HG03439 (cell line): Measurements from ENCODE around the gene CLSTN2.

Experiments
- ATAC-seq: cut with Tn5 transposase; IDR thresholded peaks from one replicate; pipeline ENCODE4 v1.9.1; 2021; ENCODE audit warnings: mild to moderate bottlenecking, moderate library complexity; ENCODE audit not compliant: unreplicated experiment

Gene CLSTN2

GRCh38 chr3:140563206-140563760 lies 628.3 kb downstream of the CLSTN2 start:
- ATAC-seq, result no peak

- no peak for ATAC-seq
Measured at GRCh38 chr3:140568131-140568530, 633.1 kb downstream of the CLSTN2 start.

GRCh38 chr3:140568842-140569520 lies 634.0 kb downstream of the CLSTN2 start:
- ATAC-seq, result no peak

GRCh38 chr3:140570602-140571001 lies 635.6 kb downstream of the CLSTN2 start:
- no peak for ATAC-seq

GRCh38 chr3:140571836-140572235 lies 636.9 kb downstream of the CLSTN2 start:
- ATAC-seq, result no peak

GRCh38 chr3:140572334-140572733 lies 637.3 kb downstream of the CLSTN2 start:
- no peak for ATAC-seq

- ATAC-seq, result no peak
Measured at GRCh38 chr3:140573011-140573410, 638.0 kb downstream of the CLSTN2 start.

GRCh38 chr3:140574375-140574774 lies 639.4 kb downstream of the CLSTN2 start:
- ATAC-seq, result no peak

- ATAC-seq, result no peak
Measured at GRCh38 chr3:140576449-140576848, 641.5 kb downstream of the CLSTN2 start.

- no peak for ATAC-seq
Measured at GRCh38 chr3:140577911-140578310, 642.9 kb downstream of the CLSTN2 start.

- ATAC-seq, result no peak
Measured at GRCh38 chr3:140579260-140579659, 644.3 kb downstream of the CLSTN2 start.

- ATAC-seq, result no peak
Measured at GRCh38 chr3:140580746-140581145, 645.8 kb downstream of the CLSTN2 start.

GRCh38 chr3:140584549-140584948 lies 649.6 kb downstream of the CLSTN2 start:
- no peak for ATAC-seq

GRCh38 chr3:140585828-140586227 lies 650.8 kb downstream of the CLSTN2 start:
- ATAC-seq, result no peak

- ATAC-seq, result no peak
Measured at GRCh38 chr3:140586311-140586710, 651.3 kb downstream of the CLSTN2 start.

- ATAC-seq, result no peak
Measured at GRCh38 chr3:140588558-140588957, 653.6 kb downstream of the CLSTN2 start.

- no peak for ATAC-seq
Measured at GRCh38 chr3:140593766-140594165, 658.8 kb downstream of the CLSTN2 start.

GRCh38 chr3:140595295-140595694 lies 660.3 kb downstream of the CLSTN2 start:
- no peak for ATAC-seq

GRCh38 chr3:140597364-140597763 lies 662.4 kb downstream of the CLSTN2 start:
- ATAC-seq, result no peak

GRCh38 chr3:140597792-140598191 lies 662.8 kb downstream of the CLSTN2 start:
- ATAC-seq, result no peak

GRCh38 chr3:140599009-140599408 lies 664.0 kb downstream of the CLSTN2 start:
- ATAC-seq, result no peak

- no peak for ATAC-seq
Measured at GRCh38 chr3:140599496-140599895, 664.5 kb downstream of the CLSTN2 start.

- no peak for ATAC-seq
Measured at GRCh38 chr3:140601881-140602280, 666.9 kb downstream of the CLSTN2 start.
